K562 treated with DMSO at 1 percent for 48 hours (cell line): ENCODE results near the gene CGB3. TPM values are rescaled to one million over a fixed set of nuclear protein-coding genes. Genes with fewer than 3 reads are reported as not detected.

Experiments
- total RNA-seq: library from RNA; unstranded; fragments of 300-600 nt; gene quantifications from 2 replicates; pipeline ENCODE4 v1.2.3, GENCODE V29; 2022; ENCODE audit warnings: low replicate concordance; ENCODE audit errors: extremely low read depth

CGB3 gene
- not detected in 2 replicates for total RNA-seq

GRCh38 chr19:49024233-49024632 lies at the start of gene CGB3:
TSS of gene CGB3 (minus strand) at chr19:49024333. CDS start at chr19:49023971, 362 bp downstream.

GRCh38 chr19:49064768-49065611 lies 40.9 kb upstream of the CGB3 start, which contains the start of gene NTF4:
TSS of gene NTF4 (minus strand) at chr19:49064818. CDS start at chr19:49061997, 2,821 bp downstream.

GRCh38 chr19:49057636-49058234 lies 33.6 kb upstream of the CGB3 start, which contains the start of gene CGB7:
TSS of gene CGB7 (minus strand) at chr19:49057749. CDS start at chr19:49055375, 2,374 bp downstream.

GRCh38 chr19:49049011-49049410 lies 24.9 kb upstream of the CGB3 start, which contains the start of gene CGB8:
TSS of gene CGB8 (minus strand) at chr19:49049111. CDS start at chr19:49048739, 372 bp downstream.

GRCh38 chr19:49043548-49043947 lies 19.4 kb upstream of the CGB3 start, which contains the start of gene CGB5:
TSS of gene CGB5 (plus strand) at chr19:49043848. CDS start at chr19:49044210, 362 bp downstream.

GRCh38 chr19:49036815-49037214 lies 12.7 kb upstream of the CGB3 start, which contains the start of gene CGB1:
TSS of gene CGB1 (minus strand) at chr19:49036895. CDS start at chr19:49036711, 184 bp downstream.

GRCh38 chr19:49031642-49032301 lies 7.6 kb upstream of the CGB3 start, which contains the start of gene CGB2:
TSS of gene CGB2 (plus strand) at chr19:49031890. CDS start at chr19:49032096, 206 bp downstream.

GRCh38 chr19:49017041-49017665 lies 7.0 kb downstream of the CGB3 start, which contains the start of gene LHB:
TSS of gene LHB (minus strand) at chr19:49017091. CDS start at chr19:49017081, 10 bp downstream.

GRCh38 chr19:48993175-48994034 lies 30.7 kb downstream of the CGB3 start, which contains the start of the genes GYS1 and RUVBL2:
TSS of gene GYS1 (minus strand) at chr19:48993309. CDS start at chr19:48993112, 197 bp downstream.
TSS of gene RUVBL2 (plus strand) at chr19:48993887. CDS start at chr19:48993912, 25 bp downstream.

Other genes with a start within 250 kb of the CGB3 start
- not detected in 2 replicates for gene BCAT2, start 213.3 kb downstream of the CGB3 start, total RNA-seq
- not detected in 2 replicates for gene HSD17B14, start 187.8 kb downstream of the CGB3 start, total RNA-seq
- not detected in 2 replicates for gene PLEKHA4, start 155.7 kb downstream of the CGB3 start, total RNA-seq
- gene PPP1R15A, start 151.9 kb downstream of the CGB3 start, total RNA-seq, result not detected in 2 replicates
- not detected in 2 replicates for gene TULP2, start 125.6 kb downstream of the CGB3 start, total RNA-seq
- gene NUCB1, start 124.0 kb downstream of the CGB3 start, total RNA-seq, result 924 and 1,522 TPM in 2 replicates
- not detected in 2 replicates for gene DHDH, start 90.6 kb downstream of the CGB3 start, total RNA-seq
- gene BAX, start 69.5 kb downstream of the CGB3 start, total RNA-seq, result not detected in 2 replicates
- 5,393 and 6,511 TPM in 2 replicates for gene FTL, start 59.0 kb downstream of the CGB3 start, total RNA-seq
- 109 TPM in 1 of 2 replicates, not detected in the other for gene GYS1, start 31.0 kb downstream of the CGB3 start, total RNA-seq
- gene RUVBL2, start 30.4 kb downstream of the CGB3 start, total RNA-seq, result not detected in 2 replicates
- gene LHB, start 7.2 kb downstream of the CGB3 start, total RNA-seq, result not detected in 2 replicates
- gene CGB2, start 7.6 kb upstream of the CGB3 start, total RNA-seq, result not detected in 2 replicates
- gene CGB1, start 12.6 kb upstream of the CGB3 start, total RNA-seq, result not detected in 2 replicates
- gene CGB5, start 19.5 kb upstream of the CGB3 start, total RNA-seq, result not detected in 2 replicates
- gene CGB8, start 24.8 kb upstream of the CGB3 start, total RNA-seq, result not detected in 2 replicates
- gene CGB7, start 33.4 kb upstream of the CGB3 start, total RNA-seq, result not detected in 2 replicates
- gene NTF4, start 40.5 kb upstream of the CGB3 start, total RNA-seq, result not detected in 2 replicates
- gene KCNA7, start 48.4 kb upstream of the CGB3 start, total RNA-seq, result not detected in 2 replicates
- not detected in 2 replicates for gene SNRNP70, start 61.1 kb upstream of the CGB3 start, total RNA-seq
- not detected in 2 replicates for gene LIN7B, start 90.0 kb upstream of the CGB3 start, total RNA-seq
- not detected in 2 replicates for gene C19orf73, start 94.8 kb upstream of the CGB3 start, total RNA-seq
- gene PPFIA3, start 95.2 kb upstream of the CGB3 start, total RNA-seq, result not detected in 2 replicates
- gene HRC, start 131.1 kb upstream of the CGB3 start, total RNA-seq, result not detected in 2 replicates
- gene TRPM4, start 133.5 kb upstream of the CGB3 start, total RNA-seq, result 127 TPM in 1 of 2 replicates, not detected in the other